NB4 (cell line): ENCODE data around the gene CELF4.

Experiments used
- MAX ChIP-seq: IDR thresholded peaks from 2 replicates; pipeline ENCODE4 v1.6.1; 2011; ENCODE audit warnings: low read depth, low read length
- POLR2A ChIP-seq: IDR thresholded peaks from 2 replicates; pipeline ENCODE4 v1.6.1; 2011; ENCODE audit warnings: mild to moderate bottlenecking; ENCODE audit not compliant: insufficient read length; ENCODE audit errors: extremely low read depth
- TF ChIP-seq, protein P1 (sequence below): IDR thresholded peaks from one replicate; pipeline ENCODE4 v1.5.1; 2012; ENCODE audit warnings: low read depth, low read length

DNA sequence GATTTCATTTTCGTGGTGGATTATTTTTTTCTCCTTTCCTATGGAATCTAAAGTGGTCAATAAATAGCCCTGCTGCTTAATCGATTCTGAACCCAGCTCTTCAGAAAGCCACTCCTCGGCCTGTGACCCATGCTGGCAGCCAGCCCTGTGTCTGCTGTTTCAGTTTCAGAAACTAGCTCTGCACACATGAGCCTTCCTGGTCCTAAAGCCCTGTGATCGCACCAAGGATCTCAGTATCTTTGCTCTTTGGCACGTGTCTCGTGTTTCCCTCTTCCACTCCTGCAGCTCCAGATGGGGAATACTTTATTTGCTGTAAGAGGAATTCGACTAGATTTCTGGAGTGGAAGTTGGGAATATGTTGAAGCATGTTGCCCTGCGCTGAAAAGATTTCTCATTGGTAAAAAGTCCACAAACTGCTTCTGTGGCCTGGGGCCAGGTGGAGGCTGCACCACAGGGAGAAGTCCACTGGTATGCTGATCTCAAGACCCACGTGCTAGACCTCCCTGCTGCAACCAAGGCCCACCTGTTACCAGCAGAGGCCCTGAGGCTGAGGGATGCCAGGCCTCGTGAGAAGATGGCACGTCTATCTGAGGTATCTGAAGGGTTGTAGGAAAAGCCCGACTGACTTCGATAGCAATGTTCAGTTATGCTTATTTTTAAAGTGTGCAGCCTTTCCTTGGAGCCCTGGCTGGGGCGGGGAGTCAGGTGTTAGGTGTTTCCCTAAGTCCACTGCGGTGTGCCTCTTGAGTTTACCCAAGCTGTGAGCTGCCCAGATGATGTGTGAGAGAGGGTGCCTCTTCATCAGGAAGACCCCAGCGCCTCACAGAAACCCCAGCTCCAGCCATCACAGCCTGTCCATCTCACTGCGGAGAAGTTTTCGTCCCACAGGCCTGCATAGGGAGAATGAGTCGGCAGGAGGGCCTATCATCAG lies 33.6 kb upstream of the CELF4 start:
- TF ChIP-seq, protein P1, sequence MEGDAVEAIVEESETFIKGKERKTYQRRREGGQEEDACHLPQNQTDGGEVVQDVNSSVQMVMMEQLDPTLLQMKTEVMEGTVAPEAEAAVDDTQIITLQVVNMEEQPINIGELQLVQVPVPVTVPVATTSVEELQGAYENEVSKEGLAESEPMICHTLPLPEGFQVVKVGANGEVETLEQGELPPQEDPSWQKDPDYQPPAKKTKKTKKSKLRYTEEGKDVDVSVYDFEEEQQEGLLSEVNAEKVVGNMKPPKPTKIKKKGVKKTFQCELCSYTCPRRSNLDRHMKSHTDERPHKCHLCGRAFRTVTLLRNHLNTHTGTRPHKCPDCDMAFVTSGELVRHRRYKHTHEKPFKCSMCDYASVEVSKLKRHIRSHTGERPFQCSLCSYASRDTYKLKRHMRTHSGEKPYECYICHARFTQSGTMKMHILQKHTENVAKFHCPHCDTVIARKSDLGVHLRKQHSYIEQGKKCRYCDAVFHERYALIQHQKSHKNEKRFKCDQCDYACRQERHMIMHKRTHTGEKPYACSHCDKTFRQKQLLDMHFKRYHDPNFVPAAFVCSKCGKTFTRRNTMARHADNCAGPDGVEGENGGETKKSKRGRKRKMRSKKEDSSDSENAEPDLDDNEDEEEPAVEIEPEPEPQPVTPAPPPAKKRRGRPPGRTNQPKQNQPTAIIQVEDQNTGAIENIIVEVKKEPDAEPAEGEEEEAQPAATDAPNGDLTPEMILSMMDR = no peak
- TF ChIP-seq POLR2A (no peak), MAX (no peak)
